ENCODE results near the gene GARNL3.

GARNL3 gene

DNA sequence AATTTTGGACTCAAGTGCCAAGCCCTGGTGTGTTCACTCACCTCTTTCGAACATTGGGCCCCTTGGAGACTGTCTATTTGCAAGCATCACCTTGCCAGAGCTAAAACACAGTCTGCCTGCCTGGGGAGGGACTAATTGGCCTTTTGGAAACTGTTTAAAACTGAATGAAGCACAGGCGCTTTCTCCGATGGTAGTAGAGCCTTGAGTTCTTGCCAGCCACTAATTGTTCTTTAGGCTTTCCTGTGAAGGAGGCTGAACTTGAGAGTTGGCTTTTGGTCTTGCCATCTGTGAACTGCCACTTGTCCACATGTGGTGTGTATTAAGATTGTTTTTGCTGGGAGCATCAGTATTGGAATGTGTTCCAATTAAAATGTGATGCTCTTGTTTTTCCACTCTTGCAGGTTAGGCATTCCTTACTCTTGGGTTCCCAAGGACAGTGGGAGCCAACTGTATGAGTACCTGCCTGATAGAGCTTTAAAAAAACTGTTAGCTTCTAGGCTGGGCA is 26.0 kb downstream of the GARNL3 start:
- TF ChIP-seq, protein P1, sequence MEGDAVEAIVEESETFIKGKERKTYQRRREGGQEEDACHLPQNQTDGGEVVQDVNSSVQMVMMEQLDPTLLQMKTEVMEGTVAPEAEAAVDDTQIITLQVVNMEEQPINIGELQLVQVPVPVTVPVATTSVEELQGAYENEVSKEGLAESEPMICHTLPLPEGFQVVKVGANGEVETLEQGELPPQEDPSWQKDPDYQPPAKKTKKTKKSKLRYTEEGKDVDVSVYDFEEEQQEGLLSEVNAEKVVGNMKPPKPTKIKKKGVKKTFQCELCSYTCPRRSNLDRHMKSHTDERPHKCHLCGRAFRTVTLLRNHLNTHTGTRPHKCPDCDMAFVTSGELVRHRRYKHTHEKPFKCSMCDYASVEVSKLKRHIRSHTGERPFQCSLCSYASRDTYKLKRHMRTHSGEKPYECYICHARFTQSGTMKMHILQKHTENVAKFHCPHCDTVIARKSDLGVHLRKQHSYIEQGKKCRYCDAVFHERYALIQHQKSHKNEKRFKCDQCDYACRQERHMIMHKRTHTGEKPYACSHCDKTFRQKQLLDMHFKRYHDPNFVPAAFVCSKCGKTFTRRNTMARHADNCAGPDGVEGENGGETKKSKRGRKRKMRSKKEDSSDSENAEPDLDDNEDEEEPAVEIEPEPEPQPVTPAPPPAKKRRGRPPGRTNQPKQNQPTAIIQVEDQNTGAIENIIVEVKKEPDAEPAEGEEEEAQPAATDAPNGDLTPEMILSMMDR (IDR thresholded peaks at IDR 0.05; ENCODE audit: insufficient read depth, low read length, missing control alignments) = no peak
- no peak for DNase-seq (ENCODE audit: low read depth, low spot score)

DNA sequence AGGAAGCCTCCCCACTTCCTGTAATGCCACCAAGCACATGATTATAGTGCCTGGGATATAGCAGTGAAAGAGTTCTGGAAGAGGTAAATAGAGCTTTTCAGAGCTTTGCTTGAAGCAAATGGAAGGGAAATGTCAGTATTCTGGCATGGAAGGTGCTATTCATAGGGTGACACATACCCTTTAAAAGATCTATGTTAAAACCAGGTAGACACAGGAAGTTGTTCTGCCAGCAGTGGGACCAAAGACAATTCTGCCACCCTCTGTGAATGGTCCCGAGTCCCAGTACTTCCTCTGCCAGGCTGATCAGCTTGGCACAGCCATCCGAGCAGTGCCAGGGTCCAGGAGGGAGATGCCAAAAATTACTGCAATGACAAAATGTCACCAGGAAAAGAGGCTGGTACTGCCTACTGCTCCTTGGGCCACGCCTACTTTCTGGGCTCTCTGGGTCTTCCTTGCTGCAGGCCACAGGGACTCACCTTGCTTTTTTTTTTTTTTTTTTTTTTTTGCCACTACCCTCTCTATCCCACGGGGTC is 26.7 kb downstream of the GARNL3 start:
- POLR2A ChIA-PET = no interaction called here
- no peak overlapping the region for H3K4me3 ChIP-seq (ENCODE audit: low read depth, low read length)
- CTCF ChIA-PET = interaction anchor here (1.0 to 1.5 kb wide), 2 partner anchors 12 to 20 kb away, joined by 3 read pairs; no protein-coding TSS in a partner anchor
- TF ChIP-seq, protein P1 (IDR thresholded peaks at IDR 0.05; ENCODE audit: insufficient read depth, low read length, missing control alignments) = no peak
- DNase-seq (ENCODE audit: low read depth, low spot score) = no peak

More for the DNA sequence above, 26.0 kb downstream of the GARNL3 start:
- ChIA-PET CTCF (interaction anchor here (1.0 kb wide), 1 partner anchor 19 kb away, joined by 3 read pairs; no protein-coding TSS in a partner anchor), POLR2A (no interaction called here)
- no peak overlapping the region for H3K4me3 ChIP-seq (ENCODE audit: low read depth, low read length)

- ChIA-PET CTCF (interaction anchor here (1.5 kb wide), 1 partner anchor 13 kb away, joined by 3 read pairs; no protein-coding TSS in a partner anchor), POLR2A (no interaction called here)
- TF ChIP-seq, protein P1 (IDR thresholded peaks at IDR 0.05; ENCODE audit: insufficient read depth, low read length, missing control alignments) = no peak
- DNase-seq (ENCODE audit: low read depth, low spot score) = no peak
- no peak overlapping the region for H3K4me3 ChIP-seq (ENCODE audit: low read depth, low read length)
Observed at GRCh38 chr9:127292415-127292814, 27.8 kb downstream of the GARNL3 start.

DNA sequence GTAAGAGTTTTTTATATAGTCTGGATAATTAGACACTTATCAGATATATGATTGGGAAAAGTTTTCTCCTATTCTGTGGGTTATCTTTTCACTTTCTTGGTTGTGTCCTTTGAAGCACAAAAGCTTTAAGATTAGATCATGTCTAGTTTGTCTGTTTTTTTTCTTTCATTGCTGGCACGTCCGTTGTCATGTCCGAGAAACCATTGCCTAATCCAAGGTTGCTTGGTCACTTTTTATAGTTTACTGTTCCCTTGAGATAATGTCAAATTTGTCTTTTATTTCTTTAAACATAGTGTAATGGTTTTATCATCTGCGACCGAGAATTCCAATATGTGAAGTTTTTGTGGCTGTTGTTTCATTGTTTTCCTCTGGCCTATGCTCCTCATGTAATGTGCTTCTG is 28.8 kb downstream of the GARNL3 start:
- ChIA-PET CTCF (interaction anchor here (0.7 kb wide), 1 partner anchor 340 kb away, joined by 3 read pairs; no protein-coding TSS in a partner anchor), POLR2A (no interaction called here)
- no peak for DNase-seq (ENCODE audit: low read depth, low spot score)
- TF ChIP-seq, protein P1 (IDR thresholded peaks at IDR 0.05; ENCODE audit: insufficient read depth, low read length, missing control alignments) = no peak
- H3K4me3 ChIP-seq (ENCODE audit: low read depth, low read length) = no peak overlapping the region

DNA sequence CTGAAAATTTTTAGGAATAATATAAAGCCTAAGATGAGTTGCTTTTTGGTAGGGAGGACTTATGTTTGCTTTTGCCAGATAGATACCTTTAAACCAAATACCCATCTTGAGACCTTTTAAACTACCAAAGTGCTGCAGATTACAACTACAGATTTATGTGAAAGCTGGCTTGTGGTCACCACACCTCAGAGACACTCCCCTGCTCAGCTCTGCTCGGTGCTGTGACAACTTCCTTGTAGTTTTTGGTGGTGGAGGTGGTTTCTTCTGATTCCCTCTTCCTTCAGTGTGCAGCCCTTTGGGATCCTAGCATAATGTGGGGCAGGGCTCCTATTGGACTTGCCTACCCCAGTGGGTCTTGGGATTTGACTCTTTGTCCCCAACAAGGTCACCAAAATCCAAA is 29.2 kb downstream of the GARNL3 start:
- no peak overlapping the region for H3K4me3 ChIP-seq (ENCODE audit: low read depth, low read length)
- no peak for DNase-seq (ENCODE audit: low read depth, low spot score)
- TF ChIP-seq, protein P1 (IDR thresholded peaks at IDR 0.05; ENCODE audit: insufficient read depth, low read length, missing control alignments) = no peak
- POLR2A ChIA-PET = no interaction called here
- CTCF ChIA-PET = interaction anchor here (0.7 kb wide), 1 partner anchor 340 kb away, joined by 3 read pairs; no protein-coding TSS in a partner anchor

- no peak for DNase-seq (ENCODE audit: low read depth, low spot score)
- ChIA-PET POLR2A (no interaction called here), CTCF (no interaction called here)
- H3K4me3 ChIP-seq (ENCODE audit: low read depth, low read length) = no peak overlapping the region
- TF ChIP-seq, protein P1 (IDR thresholded peaks at IDR 0.05; ENCODE audit: insufficient read depth, low read length, missing control alignments) = no peak
Observed at GRCh38 chr9:127295005-127295404, 30.4 kb downstream of the GARNL3 start.
